HG02623 (cell line): Measurements from ENCODE around the gene RPL18A.

ENCODE experiments used
- ATAC-seq: cut with Tn5 transposase; IDR thresholded peaks from one replicate; pipeline ENCODE4 v1.9.1; 2021; ENCODE audit warnings: moderate library complexity; ENCODE audit not compliant: unreplicated experiment

RPL18A gene

DNA sequence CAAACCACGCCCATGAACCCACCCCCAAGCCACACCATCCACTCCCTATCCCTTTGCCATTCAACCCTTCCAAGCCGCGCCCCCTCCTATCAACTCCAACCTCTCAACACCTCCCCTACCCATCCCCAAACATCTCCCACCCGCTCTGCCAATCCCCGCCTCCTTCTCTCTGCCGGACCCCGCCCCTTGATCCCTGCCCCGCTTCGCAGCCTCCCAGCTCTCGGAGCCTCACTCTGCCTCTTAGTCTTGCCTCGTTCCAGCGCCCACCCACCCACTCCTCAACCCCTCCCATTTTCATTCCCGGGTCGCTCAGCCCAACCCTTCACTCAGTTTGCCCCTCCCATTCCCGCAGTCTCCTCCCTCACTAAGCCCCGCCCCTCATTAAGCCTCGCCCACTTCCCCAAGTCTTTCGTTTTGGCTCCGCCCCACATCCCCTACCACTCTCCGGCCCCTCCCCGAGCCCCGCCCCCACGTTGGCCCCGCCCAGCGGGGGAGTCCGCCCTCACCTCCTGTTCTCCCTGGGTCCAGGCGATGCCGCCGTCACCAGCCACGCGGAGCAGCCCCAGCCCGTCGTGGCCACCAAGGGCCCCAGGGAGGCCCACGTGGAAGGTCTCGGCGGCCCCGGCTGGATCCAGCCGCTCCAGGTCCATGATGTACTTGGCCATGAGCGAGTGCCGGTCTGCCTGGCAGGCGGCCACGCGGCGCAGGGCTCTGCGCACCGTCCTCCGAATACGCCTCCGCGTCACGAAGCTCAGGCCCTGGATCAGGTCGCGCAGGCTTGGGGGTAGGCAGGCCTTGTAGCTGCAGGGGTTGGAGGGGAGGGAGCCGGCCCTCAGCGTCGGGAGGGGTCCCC lies 17.7 kb upstream of the RPL18A start:
- ATAC-seq: no peak

DNA sequence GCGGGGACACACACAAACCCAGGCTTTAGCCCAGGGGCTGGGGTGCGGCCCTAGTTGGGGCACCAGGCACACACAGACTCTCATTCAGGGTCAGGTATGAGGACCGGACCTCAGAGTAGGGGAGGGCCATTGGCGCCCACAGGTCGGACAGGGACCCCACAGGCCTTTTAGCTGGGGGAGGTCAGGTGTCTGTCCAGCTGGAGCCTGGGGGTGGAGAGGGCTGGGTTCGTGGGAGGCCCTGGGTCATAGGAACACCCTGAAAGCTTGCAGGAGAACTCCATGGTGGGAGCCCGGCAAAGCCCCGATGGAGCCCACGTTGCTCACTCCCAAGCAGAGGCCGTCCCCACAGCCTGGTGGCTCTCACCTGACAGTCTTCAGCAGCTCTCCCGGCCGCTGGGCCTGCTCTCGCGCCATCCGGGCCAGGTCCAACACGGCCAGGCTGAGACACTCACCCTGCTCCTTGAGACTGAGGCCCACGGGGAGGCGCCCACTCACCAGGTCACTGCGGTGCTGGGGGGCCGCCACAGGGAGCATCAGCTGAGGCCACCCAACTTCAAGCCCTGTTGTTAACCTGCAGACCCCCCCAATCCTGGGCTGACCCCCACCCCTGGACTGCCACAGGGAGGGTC lies 16.9 kb upstream of the RPL18A start:
- ATAC-seq: no peak

DNA sequence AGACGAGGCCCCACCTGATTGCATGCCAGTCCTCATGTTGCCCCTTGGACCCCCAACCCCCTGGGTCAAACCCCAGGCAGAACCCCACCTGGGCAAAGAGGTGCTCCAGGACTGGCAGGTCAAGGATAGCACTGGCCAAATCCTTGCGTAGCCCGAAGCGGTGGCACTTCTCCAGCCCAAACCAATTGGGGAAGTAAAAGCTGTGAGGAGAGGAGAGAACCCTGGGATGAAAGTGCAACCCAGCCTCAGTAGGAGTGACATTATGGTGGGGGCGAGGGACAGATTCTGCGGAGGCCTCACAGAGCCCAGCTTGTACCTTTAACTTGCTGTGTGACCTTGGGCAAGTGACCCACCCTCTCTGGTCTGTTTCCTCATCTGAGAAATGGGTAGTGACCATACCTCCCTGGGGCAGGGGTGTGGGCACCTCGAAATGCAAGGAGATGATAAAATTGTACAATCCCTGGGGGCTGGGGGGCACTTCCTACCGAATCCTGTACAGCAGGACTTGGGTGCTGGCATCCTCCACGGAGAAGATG lies 16.4 kb upstream of the RPL18A start:
- no peak for ATAC-seq

DNA sequence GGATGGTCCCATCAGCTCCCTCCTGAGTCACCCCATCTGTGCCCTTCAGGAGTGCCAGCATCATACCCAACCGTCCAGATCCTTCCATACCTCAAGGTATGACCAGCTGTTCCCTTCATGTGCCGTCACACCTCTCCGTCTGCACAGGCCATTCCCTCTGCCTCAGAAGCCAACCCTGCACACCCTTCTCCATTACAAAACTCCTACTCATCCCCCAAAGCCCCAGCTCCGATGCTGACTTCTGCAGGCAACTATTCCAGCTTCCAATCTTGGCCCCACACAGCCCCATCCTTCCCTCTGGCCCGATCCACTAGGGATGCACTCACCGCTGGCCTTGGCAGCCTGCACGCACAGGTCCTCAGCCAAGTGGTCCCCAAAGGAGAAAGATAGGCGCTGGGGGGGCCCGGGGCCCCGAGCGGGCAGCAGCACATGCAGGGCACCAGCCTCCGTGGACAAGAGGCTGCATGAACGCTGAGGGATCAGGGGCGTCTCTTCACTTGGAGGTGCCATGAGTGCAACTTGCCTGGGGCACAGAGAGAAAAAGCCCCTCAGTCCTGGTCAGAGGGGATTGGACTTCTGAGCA lies 15.7 kb upstream of the RPL18A start:
- ATAC-seq: no peak

DNA sequence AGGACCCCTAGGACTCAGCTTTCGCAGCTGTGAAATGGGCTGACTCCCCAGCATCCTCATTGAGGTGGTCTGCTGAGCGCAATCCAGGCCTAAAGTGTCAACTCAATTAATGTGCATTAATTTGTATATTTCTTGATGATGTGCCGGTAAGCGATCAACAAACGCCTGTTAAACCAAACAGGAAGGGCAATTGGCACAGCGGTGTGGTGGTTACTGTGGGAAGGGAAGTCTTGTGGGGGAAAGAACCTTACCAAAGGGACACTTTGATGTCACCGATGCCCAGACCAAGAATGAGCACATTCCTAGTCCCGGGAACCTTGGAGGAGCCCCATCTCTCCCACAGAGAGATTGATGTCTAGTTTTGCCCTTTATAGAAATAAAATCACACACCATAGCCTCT lies 13.6 kb upstream of the RPL18A start:
- ATAC-seq: no peak

DNA sequence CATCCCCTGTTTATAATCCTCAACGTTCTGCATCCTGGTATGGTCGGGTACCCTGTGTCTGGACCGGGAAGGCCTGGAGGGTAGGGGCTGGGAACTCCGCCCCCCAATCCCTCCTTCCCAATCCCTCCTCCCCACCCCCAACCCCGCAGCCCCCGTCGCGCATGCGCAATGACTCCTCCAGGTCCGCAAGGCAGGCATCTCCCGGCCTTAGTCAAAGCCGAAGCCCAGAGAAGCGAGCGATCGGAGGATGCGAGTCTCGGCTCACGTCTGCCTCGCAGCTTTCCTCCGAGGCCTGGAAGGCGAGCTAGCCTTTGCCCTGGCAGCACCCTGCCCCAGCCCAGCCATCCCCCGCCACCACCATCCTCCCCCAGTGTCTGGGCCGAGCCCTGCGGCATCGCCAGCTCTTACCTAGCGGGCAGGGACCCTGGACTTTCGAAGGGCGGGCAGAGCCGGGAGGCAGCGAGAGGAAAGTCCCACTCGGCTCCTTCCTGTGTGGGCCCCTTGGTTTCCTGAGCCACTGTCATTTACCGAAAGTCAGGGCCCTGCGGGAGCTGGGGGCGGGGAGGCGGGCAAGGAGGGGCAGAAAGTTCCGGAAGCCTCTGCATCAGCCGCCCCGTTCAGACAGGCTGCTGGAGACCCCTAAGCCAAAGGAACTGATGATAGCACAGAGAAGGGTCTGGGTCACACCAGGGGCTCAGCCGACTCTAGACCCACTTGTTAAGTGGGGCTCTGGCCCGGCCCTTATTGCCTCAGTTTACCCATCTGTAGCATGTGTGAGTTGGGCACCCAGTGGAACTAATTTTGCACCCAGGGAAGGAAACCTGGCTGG lies 12.0 kb upstream of the RPL18A start, which contains the start of gene JAK3:
Gene JAK3 (minus strand): TSS at position 445 of the 829 bp plus-strand sequence. CDS start 3,565 bp downstream, outside the sequence.
- ATAC-seq: no peak

DNA sequence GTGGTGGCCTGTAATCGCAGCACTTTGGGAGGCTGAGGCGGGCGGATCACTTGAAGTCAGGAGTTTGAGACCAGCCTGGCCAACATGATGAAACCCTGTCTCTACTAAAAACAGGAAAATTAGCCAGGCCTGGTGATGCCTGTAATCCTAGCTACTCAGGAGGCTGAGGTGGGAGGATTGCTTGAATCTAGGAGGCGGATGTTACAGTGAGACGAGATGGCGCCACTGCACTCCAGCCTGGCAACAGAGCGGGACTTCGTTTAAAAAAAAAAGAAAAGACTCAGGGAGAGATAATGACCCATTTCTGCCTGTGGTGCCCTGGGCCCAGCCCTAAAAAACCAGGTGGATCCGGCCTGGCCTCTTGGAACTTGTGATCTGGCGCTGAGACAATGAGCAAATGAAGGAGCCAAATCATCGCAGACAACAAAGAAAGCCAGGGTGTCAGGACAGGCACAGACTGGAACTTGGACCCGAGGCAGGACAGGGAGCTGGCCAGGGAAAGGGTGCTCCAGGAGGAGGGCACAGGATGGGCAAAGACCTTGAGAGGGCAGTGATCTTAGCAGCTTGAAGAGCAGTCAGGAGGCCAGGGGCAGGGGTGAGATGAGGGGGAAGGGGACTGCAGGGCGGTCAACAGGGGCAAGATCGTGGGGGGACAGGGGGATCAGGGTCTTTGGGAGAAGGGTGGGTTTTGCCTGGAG lies 11.0 kb upstream of the RPL18A start:
- ATAC-seq: no peak

DNA sequence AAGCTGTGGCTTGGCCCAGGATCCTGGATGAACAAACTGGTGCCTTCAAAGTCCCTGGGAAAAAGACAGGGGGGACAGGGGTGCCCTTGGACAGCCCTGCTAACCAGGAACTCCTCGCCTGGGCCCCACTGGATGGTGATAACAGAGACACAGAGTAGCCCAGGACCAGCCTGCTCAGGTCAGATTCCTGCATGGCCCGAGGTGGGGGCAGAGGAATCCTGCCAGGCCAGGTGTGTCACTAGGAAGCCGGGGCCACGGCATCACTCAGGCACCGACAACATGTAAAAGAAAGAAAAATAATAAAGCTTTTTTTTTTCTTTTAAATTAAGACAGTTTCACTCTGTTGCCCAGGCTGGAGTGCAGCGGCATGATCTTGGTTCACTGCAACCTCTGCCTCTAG lies 5.6 kb upstream of the RPL18A start:
- ATAC-seq: no peak

DNA sequence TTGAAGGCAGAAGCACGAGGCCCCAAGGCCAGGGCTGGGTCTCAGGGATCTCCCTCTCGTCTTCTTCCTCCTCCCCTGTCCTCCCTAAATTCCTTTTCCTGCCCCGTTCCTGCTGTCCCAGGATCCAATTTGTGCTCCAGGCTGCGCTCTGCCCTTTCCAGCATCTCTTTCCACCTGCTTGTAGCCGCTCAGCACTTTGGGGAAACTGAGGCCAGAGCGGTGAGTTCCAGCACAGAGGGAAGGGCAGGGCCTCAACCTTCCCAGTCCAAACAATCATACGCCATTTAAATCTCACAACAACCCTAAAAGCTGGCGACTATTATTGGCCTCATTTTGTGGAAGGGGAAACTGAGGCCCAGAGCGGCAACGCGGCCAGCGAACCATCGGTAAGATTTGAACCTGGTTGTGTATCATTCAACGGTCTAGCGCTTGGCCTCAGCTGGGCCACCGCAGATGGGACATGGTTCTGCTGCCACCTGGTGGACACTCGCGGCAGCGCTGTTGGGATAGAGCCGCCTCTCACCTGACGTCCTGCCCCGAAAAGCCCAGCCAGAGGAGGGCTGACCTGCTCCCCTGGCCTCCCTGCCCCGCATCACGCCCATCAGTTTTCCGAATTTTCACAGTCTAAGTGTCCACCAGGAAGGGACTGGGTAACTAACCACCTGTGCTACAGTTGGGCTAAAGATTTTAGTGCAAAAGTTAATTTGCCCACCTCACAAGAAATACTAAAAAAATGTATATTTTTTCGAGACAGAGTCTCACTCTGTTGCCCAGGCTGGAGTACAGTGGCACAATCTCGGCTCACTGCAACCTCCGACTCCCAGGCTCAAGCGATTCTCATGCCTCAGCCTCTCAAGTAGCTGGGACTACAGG lies 4.2 kb upstream of the RPL18A start:
- no peak for ATAC-seq

DNA sequence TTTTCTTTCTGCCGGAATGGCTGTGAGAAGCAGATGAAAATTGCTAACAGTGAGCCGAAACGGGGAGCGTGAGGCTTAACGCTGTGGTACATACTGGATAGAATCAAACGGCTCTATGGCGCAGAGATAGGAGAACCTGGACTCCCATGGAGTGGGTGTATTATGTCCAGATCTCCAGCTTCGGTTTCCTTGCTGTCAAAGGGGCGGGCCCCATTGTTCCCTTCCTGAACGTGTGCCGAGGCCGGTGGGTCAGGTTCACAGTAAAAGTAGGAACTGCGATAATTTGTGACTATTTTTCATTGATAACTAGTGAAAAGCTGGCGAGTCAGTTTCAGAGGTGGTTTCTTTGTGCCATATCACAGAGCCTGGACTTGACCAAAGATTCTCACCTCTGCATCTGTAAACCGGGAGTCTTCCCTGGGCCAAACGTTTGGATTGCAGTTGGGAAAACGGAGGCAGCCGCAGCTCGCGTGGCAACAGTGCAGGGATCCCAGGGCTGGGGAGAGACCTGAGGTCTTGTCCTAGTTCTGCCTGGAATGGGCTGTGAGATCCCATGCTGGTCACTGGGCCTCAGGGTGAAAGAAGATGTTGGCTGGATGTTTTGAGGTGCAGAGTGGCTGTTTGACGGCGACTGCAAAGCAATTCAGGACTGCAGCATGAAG lies 752 bp downstream of the RPL18A start:
- ATAC-seq: no peak

DNA sequence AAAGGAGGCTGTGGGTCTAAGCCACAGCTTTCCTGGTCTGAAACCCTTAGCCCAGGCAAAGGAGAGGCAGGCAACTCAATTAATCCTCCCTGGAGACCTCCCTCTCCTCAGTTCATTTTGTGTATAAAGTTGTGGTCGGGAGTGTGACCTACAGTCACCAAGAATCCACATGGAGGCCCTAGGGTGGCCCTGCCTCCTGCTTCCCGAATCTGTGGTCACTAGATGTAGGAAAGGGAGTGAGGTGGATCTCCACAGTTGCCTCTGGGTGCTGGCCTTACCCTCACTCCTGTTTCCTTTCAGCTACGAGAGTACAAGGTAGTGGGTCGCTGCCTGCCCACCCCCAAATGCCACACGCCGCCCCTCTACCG lies 1.3 kb downstream of the RPL18A start:
- no peak for ATAC-seq

DNA sequence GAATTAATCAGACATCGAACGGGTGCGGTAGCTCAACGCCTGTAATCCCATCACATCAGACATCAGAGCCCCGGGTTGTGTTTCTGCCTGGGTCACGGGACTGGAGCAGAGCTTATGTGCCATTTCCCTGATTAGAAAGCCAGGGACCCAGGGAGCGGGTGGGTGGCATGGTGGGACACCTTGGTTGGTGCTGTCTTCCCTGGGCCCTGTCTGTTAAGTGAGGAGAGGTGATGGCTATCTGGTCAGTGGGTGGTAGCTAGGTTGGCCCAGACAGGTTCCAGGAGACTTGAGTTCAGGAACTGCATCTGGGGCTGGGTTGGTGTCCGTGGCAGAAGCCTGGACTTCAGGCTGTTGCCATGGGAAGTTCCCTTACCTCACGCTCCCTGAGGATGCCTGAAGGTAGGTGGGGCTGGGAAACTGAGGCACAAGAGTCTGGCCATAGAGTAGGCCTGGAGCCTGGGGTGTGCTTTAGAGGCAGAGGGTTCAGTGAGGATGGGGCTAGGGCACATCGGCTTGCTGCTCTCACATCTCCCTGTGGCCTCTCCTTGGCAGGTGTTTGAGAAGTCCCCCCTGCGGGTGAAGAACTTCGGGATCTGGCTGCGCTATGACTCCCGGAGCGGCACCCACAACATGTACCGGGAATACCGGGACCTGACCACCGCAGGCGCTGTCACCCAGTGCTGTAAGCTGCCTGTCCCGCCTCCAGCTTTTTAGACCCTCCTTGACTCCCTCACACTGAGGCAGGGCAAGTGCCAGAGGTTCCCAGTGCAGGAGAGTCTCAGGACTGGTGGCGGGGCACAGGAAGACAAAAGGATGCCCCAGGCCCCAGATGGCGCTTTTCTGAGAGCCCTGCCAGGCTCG lies 2.1 kb downstream of the RPL18A start:
- ATAC-seq: no peak

DNA sequence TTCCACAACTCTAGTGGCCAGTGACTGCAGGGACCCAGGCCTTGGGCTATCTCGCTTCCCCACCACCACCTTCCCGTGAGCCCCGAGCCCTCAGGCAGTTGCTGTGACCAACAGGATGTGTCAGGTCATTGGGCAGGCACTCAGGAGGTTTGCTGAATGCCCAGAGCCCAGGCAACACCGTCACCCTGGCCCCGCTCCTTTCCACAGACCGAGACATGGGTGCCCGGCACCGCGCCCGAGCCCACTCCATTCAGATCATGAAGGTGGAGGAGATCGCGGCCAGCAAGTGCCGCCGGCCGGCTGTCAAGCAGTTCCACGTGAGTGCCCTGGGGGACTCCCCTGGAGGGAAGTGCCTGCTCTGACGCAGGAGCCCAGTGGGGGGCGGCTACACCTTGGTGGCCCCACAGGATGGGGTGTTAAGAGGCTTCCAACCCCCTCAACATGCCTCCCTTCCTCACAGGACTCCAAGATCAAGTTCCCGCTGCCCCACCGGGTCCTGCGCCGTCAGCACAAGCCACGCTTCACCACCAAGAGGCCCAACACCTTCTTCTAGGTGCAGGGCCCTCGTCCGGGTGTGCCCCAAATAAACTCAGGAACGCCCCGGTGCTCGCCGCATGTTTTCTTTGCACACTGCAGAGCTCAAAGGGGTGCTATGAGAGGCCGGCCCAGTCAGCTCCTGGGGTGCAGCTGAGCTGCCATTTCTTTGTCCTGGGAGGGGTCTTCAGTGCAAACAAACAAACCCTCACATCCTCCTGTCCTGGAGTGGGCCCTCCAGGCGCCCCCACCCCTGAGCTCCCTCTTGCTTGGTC lies 3.2 kb downstream of the RPL18A start:
- ATAC-seq: no peak

DNA sequence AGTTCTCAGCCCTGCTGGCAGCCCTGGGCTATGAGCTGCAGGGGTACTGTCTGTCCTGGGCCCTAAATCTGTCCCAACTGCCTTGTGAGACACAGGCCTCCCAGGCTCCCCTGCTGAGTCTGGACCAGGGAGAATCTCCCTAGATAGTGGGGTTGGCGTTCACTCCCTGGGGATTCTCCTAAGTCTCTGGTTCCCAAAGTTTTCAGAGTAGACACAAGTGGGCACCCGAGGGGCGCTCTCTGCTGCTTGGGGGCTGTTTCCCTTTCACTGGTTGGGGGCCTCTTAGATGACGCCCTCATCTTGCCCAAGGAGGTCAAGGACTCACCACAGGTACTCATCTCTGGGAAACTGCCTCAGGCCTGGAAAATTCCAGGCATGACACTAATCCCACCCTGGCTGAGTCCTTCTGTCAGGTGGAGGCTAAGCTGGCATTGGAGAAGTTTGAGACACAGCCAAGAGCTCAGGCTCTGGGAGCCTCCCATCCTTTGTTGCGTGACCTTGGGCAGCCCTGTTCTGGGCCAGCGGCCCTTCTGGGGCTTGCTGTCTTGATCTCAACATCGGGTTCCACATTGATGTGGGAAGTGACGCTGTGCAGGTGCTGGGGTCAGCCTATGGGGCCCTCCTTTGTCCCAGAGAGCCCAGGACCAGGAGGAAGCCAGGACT lies 3.9 kb downstream of the RPL18A start:
- no peak for ATAC-seq

DNA sequence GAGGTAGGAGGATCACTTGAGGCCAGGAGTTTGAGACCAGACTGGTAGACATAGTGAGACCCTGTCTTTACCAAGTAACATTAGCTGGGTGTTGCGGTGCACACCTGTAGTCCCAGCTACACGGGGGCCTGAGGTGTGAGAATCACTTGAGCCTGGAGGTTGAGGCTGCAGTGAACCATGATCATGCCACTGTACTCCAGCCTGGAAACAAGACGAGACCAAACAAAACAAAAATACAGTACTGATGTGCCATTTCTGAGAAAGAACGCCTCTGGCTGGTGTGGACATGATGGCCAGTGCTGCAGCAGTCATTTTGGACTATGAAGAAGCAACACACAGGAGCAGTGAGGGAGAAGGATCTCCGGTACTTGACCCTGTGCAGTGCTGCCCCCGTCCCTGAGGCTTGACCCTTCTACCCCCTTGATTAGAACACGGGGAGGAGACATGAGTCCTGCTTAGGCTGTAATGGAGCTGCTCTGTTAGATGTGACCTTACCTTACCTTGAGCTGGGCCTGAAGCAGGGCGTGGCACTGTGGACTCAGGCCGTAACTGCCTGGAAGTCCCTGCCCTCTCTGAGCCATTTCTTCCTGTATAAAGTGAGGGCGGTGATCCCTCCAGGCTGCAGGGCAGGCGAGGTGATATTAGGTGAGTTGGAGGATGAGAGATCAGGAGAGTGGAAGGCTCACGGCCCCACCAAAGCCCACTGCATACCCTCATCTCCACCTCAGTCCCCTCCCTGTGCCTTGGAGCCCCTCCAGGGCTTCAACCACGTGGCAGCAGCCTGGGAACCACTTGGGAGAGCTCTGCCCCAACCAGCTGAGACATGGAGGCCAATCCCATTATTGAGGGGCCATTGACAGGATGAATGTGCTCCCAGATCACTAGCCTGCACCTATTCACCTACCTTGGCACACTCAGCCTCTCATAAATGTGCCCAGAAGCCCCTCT lies 5.9 kb downstream of the RPL18A start:
- no peak for ATAC-seq
